MM.1S (cell line): ENCODE results near the gene MRPL43.
A peak's percentile ranks its signal among the peaks of the same experiment; 100 is the strongest.

ENCODE experiments used
- CTCF ChIP-seq: fragments of 300-600 bp; sonication (generic); IDR thresholded peaks from 2 replicates; pipeline ENCODE4 v1.5.1; 2016; ENCODE audit warnings: antibody characterized with exemption, low read length, mixed read lengths
- EZH2 ChIP-seq: fragments of 300-600 bp; sonication (generic); optimal IDR thresholded peaks from 2 replicates; pipeline ENCODE3; 2017; ENCODE audit warnings: low read depth, mild to moderate bottlenecking, antibody characterized with exemption, low read length, mixed read lengths
- EZH2phosphoT487 ChIP-seq: fragments of 300-600 bp; sonication (generic); IDR thresholded peaks from 2 replicates; pipeline ENCODE4 v1.6.1; 2018; ENCODE audit warnings: antibody characterized with exemption, low read length

DNA sequence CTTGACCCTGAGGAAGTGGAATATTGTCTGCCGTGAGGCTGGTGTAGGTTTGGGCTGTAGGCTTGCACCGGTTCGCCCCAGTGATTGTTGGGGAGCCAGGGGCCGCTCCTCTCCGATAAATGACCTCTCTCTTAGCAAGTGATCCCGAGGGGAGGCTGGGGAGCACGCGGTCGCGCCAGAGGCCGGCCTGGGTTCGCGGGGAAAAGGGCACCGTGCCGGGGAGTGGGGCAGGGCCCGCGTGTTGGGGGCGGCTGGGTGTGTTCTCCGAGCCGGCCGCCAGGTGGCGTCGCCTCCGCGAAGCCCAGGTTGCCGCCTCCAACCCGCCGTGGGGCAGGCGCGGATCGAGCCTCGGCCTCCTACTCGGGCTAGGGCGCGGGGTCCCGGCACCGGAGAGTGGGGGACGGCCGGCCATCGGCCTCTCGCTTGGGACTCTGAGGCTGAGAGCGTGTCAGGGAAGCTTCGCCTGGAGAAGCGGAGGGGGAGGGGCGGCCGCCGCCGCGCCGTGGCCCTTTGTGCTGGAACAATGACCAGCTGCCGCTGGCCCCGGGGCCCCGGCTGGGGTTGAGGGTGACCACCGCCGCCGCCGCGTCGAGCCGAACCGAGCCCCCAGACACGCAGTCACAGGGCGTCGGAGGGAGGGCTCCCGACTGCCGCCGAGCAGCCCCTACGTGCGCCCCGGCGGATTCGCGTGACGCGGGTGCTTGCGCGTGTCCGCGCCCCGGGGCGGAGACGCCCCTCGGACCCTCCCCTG lies 11.9 kb upstream of the MRPL43 start:
- TF ChIP-seq EZH2 (no peak), CTCF (peak; percentile 79), EZH2phosphoT487 (no peak)
